ENCODE data around the gene CCNH.

CCNH gene

GRCh38 chr5:87390075-87390474 lies 22.7 kb downstream of the CCNH start:
- DNase-seq (ENCODE audit: low read depth): no peak
- H3K4me3 ChIP-seq (ENCODE audit: low read depth, low read length): no peak overlapping the region

GRCh38 chr5:87389296-87390034 lies 23.3 kb downstream of the CCNH start:
- no peak for TF ChIP-seq CTCF (IDR thresholded peaks at IDR 0.05; ENCODE audit: low read depth, low read length, missing control alignments)
- no peak for DNase-seq (ENCODE audit: low read depth)
- no peak overlapping the region for H3K4me3 ChIP-seq (ENCODE audit: low read depth, low read length)

More at GRCh38 chr5:87390075-87390474, 22.7 kb downstream of the CCNH start:
- no peak for TF ChIP-seq CTCF (IDR thresholded peaks at IDR 0.05; ENCODE audit: low read depth, low read length, missing control alignments)

GRCh38 chr5:87388129-87388528 lies 24.6 kb downstream of the CCNH start:
- no peak for DNase-seq (ENCODE audit: low read depth)
- H3K4me3 ChIP-seq (ENCODE audit: low read depth, low read length): no peak overlapping the region
- TF ChIP-seq CTCF (IDR thresholded peaks at IDR 0.05; ENCODE audit: low read depth, low read length, missing control alignments): no peak

- DNase-seq (ENCODE audit: low read depth): no peak
- no peak for TF ChIP-seq CTCF (IDR thresholded peaks at IDR 0.05; ENCODE audit: low read depth, low read length, missing control alignments)
- H3K4me3 ChIP-seq (ENCODE audit: low read depth, low read length): no peak overlapping the region
These were observed 26.9 kb downstream of the CCNH start for GRCh38 chr5:87385802-87386201.

DNA sequence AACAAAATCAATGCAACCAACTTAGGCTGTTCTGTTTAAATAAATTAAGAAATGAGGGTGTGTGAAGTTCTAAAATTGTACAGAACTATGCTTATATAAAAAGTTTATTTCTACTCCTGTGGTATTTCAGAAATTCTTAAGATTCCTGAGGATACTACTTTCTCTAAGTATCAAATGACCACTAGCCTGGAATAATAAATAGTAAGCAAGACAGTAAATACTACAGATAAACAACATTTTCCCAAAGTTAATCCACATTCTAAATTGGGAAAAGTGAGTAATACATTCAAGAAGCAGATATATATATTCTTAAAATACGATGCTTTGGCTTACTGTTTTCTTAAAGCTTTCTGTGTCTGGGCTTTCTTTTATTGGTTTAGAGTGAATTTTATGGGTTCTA lies 29.5 kb downstream of the CCNH start:
- H3K4me3 ChIP-seq (ENCODE audit: low read depth, low read length): no peak overlapping the region
- TF ChIP-seq CTCF (IDR thresholded peaks at IDR 0.05; ENCODE audit: low read depth, low read length, missing control alignments): no peak
- no peak for DNase-seq (ENCODE audit: low read depth)

GRCh38 chr5:87382224-87382623 lies 30.5 kb downstream of the CCNH start:
- DNase-seq (ENCODE audit: low read depth): no peak
- H3K4me3 ChIP-seq (ENCODE audit: low read depth, low read length): no peak overlapping the region
- no peak for TF ChIP-seq CTCF (IDR thresholded peaks at IDR 0.05; ENCODE audit: low read depth, low read length, missing control alignments)

- H3K4me3 ChIP-seq (ENCODE audit: low read depth, low read length): no peak overlapping the region
- no peak for TF ChIP-seq CTCF (IDR thresholded peaks at IDR 0.05; ENCODE audit: low read depth, low read length, missing control alignments)
- DNase-seq (ENCODE audit: low read depth): no peak
These were observed 40.0 kb downstream of the CCNH start for GRCh38 chr5:87372705-87373104.

Measured in GM12864 (cell line).